Measurements from ENCODE around the gene PDIA6. TPM values are rescaled to one million over a fixed set of nuclear protein-coding genes. Genes with fewer than 3 reads are reported as not detected.

PDIA6 gene
- total and polyA plus RNA-seq, 4 donors: 159 to 348 (median 246) TPM

DNA sequence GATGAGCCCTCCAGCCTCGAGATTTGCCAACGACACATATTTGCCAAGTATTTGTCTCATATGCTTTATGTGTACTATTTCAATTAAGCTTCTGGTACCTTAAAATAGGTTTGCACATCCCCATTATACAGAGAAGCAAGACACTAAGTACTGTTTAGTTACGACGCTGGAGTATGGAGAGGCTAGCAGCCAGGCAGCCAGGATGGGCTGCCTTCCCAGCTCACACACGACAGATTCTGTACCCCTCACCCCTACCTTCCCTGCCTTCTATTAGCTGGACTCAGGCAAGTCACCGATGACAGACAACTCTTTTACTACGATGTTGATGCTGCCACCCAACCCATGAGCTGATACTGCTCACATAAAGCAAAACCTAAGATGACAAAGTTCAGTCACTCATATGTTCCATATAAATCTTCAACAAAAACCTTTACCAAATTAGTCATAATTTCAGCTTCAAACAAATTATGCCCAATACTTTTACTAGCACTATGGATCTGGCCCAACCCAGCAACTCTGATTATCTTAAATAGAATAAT is 17.0 kb downstream of the PDIA6 start:
- Histone ChIP-seq H3K4me1 (ENCODE audit: control insufficient read depth in 4 of 4, insufficient read depth in 4 of 4, low read length in 3 of 4) (peaks cover 0 to 4% (median 0%) of the 10 kb centered on the region in 4 donors), H3K27me3 (ENCODE audit: control insufficient read depth in 4 of 4, insufficient read depth in 4 of 4, low read length in 3 of 4) (no peaks in the 10 kb centered on the region), H3K36me3 (ENCODE audit: control insufficient read depth in 4 of 4, insufficient read depth in 3 of 4, low read depth in 1 of 4, low read length in 3 of 4) (peaks cover 17 to 59% (median 56%) of the 10 kb centered on the region in 4 donors), H3K9me3 (ENCODE audit: control insufficient read depth in 4 of 4, low read length in 3 of 4) (no peaks in the 10 kb centered on the region), H3K9ac (ENCODE audit: low read depth in 1 of 2, low read length in 2 of 2) (no peak overlapping the region), H3K4me3 (ENCODE audit: low read depth in 1 of 3, low read length in 3 of 3) (no peak overlapping the region), H3K27ac (ENCODE audit: low read depth in 1 of 2, low read length in 2 of 2) (no peak overlapping the region)
- 74% methylated on average over 7 of the region's 7 CpGs for WGBS
- no peak for DNase-seq (ENCODE audit: low spot score)
- TF ChIP-seq TAF1 (conservative IDR thresholded peaks at IDR 0.05) (no peak), SP1 (IDR thresholded peaks at IDR 0.05) (no peak), YY1 (IDR thresholded peaks at IDR 0.05) (no peak), EGR1 (IDR thresholded peaks at IDR 0.05; ENCODE audit: low read depth in 2 of 2) (no peak)

DNA sequence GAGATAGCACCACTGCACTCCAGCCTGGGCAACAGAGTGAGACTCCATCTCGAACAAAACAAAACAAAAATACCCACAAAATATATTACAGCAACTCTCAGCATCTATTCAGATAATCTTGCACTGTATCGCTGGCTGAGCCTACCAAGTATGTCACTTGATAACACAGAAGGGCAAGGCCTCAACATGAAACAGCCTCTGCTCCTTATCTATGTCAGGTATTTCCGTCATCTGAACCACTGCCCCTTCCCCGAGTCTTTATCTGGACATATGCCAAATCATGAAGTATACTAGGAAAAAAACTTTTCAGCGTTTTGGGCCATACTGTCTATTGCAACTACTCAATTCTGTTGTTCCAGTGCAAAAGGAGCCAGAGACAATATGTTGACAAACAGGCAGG is 17.7 kb downstream of the PDIA6 start:
- peaks cover 19 to 62% (median 58%) of the 10 kb centered on the region in 4 donors for H3K36me3 ChIP-seq (ENCODE audit: control insufficient read depth in 4 of 4, insufficient read depth in 3 of 4, low read depth in 1 of 4, low read length in 3 of 4)

DNA sequence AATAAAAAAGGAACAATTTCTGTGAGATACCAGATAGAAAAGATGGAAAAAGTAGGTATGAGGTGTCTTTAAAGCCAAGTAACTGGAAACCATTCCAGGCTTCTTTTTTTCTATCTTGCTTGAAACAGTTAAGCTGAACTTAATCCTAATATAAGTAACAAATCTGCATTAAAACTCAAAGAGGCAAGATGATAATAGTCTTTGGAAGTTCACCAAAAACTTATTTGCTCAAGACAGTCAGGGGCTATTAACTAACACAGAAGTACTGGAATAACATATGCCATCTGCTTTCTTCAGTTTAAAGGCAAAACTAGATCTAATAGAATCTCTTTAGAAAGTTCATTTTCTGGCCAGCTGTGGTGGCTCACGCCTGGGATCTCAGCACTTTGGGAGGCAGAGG is 18.8 kb downstream of the PDIA6 start:
- DNase-seq (ENCODE audit: low spot score): no peak
- Histone ChIP-seq H3K4me1 (ENCODE audit: control insufficient read depth in 4 of 4, insufficient read depth in 4 of 4, low read length in 3 of 4) (peaks cover 0 to 2% (median 0%) of the 10 kb centered on the region in 4 donors), H3K36me3 (ENCODE audit: control insufficient read depth in 4 of 4, insufficient read depth in 3 of 4, low read depth in 1 of 4, low read length in 3 of 4) (peaks cover 21 to 68% (median 61%) of the 10 kb centered on the region in 4 donors), H3K27ac (ENCODE audit: low read depth in 1 of 2, low read length in 2 of 2) (no peak overlapping the region), H3K9me3 (ENCODE audit: control insufficient read depth in 4 of 4, low read length in 3 of 4) (no peaks in the 10 kb centered on the region), H3K4me3 (ENCODE audit: low read depth in 1 of 3, low read length in 3 of 3) (no peak overlapping the region), H3K27me3 (ENCODE audit: control insufficient read depth in 4 of 4, insufficient read depth in 4 of 4, low read length in 3 of 4) (no peaks in the 10 kb centered on the region), H3K9ac (ENCODE audit: low read depth in 1 of 2, low read length in 2 of 2) (no peak overlapping the region)
- 93% methylated on average over 1 of the region's 1 CpG for WGBS
- TF ChIP-seq RAD21 (IDR thresholded peaks at IDR 0.05): no peak
- TF ChIP-seq HNF4G (IDR thresholded peaks at IDR 0.05): no peak
- no peak for TF ChIP-seq NR2F2 (IDR thresholded peaks at IDR 0.05)
- no peak for TF ChIP-seq HNF4A (conservative IDR thresholded peaks at IDR 0.05)
- TF ChIP-seq, protein P1, sequence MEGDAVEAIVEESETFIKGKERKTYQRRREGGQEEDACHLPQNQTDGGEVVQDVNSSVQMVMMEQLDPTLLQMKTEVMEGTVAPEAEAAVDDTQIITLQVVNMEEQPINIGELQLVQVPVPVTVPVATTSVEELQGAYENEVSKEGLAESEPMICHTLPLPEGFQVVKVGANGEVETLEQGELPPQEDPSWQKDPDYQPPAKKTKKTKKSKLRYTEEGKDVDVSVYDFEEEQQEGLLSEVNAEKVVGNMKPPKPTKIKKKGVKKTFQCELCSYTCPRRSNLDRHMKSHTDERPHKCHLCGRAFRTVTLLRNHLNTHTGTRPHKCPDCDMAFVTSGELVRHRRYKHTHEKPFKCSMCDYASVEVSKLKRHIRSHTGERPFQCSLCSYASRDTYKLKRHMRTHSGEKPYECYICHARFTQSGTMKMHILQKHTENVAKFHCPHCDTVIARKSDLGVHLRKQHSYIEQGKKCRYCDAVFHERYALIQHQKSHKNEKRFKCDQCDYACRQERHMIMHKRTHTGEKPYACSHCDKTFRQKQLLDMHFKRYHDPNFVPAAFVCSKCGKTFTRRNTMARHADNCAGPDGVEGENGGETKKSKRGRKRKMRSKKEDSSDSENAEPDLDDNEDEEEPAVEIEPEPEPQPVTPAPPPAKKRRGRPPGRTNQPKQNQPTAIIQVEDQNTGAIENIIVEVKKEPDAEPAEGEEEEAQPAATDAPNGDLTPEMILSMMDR (IDR thresholded peaks at IDR 0.05; ENCODE audit: low read depth, low read length, missing input control): no peak
- no peak for TF ChIP-seq GABPA (IDR thresholded peaks at IDR 0.05 in 1 of 2, conservative IDR thresholded peaks at IDR 0.05 in 1 of 2)
- no peak for TF ChIP-seq RXRA (IDR thresholded peaks at IDR 0.05)
- no peak for TF ChIP-seq FOXA2 (IDR thresholded peaks at IDR 0.05)
- TF ChIP-seq EGR1 (IDR thresholded peaks at IDR 0.05; ENCODE audit: low read depth in 2 of 2): no peak
- TF ChIP-seq, protein P2, sequence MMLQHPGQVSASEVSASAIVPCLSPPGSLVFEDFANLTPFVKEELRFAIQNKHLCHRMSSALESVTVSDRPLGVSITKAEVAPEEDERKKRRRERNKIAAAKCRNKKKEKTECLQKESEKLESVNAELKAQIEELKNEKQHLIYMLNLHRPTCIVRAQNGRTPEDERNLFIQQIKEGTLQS (IDR thresholded peaks at IDR 0.05): no peak
- TF ChIP-seq, protein P3, sequence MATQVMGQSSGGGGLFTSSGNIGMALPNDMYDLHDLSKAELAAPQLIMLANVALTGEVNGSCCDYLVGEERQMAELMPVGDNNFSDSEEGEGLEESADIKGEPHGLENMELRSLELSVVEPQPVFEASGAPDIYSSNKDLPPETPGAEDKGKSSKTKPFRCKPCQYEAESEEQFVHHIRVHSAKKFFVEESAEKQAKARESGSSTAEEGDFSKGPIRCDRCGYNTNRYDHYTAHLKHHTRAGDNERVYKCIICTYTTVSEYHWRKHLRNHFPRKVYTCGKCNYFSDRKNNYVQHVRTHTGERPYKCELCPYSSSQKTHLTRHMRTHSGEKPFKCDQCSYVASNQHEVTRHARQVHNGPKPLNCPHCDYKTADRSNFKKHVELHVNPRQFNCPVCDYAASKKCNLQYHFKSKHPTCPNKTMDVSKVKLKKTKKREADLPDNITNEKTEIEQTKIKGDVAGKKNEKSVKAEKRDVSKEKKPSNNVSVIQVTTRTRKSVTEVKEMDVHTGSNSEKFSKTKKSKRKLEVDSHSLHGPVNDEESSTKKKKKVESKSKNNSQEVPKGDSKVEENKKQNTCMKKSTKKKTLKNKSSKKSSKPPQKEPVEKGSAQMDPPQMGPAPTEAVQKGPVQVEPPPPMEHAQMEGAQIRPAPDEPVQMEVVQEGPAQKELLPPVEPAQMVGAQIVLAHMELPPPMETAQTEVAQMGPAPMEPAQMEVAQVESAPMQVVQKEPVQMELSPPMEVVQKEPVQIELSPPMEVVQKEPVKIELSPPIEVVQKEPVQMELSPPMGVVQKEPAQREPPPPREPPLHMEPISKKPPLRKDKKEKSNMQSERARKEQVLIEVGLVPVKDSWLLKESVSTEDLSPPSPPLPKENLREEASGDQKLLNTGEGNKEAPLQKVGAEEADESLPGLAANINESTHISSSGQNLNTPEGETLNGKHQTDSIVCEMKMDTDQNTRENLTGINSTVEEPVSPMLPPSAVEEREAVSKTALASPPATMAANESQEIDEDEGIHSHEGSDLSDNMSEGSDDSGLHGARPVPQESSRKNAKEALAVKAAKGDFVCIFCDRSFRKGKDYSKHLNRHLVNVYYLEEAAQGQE (IDR thresholded peaks at IDR 0.05): no peak

More for the DNA sequence above, 17.7 kb downstream of the PDIA6 start:
- Histone ChIP-seq H3K4me1 (ENCODE audit: control insufficient read depth in 4 of 4, insufficient read depth in 4 of 4, low read length in 3 of 4) (peaks cover 0 to 4% (median 0%) of the 10 kb centered on the region in 4 donors), H3K9me3 (ENCODE audit: control insufficient read depth in 4 of 4, low read length in 3 of 4) (no peaks in the 10 kb centered on the region), H3K9ac (ENCODE audit: low read depth in 1 of 2, low read length in 2 of 2) (no peak overlapping the region), H3K27ac (ENCODE audit: low read depth in 1 of 2, low read length in 2 of 2) (no peak overlapping the region), H3K4me3 (ENCODE audit: low read depth in 1 of 3, low read length in 3 of 3) (no peak overlapping the region), H3K27me3 (ENCODE audit: control insufficient read depth in 4 of 4, insufficient read depth in 4 of 4, low read length in 3 of 4) (no peaks in the 10 kb centered on the region)
- TF ChIP-seq TAF1 (conservative IDR thresholded peaks at IDR 0.05) (no peak), RAD21 (IDR thresholded peaks at IDR 0.05) (no peak), FOXA1 (IDR thresholded peaks at IDR 0.05) (no peak), JUND (IDR thresholded peaks at IDR 0.05) (no peak), RXRA (IDR thresholded peaks at IDR 0.05) (no peak), HNF4A (conservative IDR thresholded peaks at IDR 0.05) (no peak), SP1 (IDR thresholded peaks at IDR 0.05) (no peak), YY1 (IDR thresholded peaks at IDR 0.05) (no peak)
- TF ChIP-seq, protein P3 (IDR thresholded peaks at IDR 0.05): no peak
- TF ChIP-seq, protein P2 (IDR thresholded peaks at IDR 0.05): no peak
- WGBS: 82% methylated on average over 5 of the region's 5 CpGs
- no peak for DNase-seq (ENCODE audit: low spot score)
